GM19025 (cell line): ENCODE data around the gene ZDHHC7.

Experiments
- ATAC-seq: cut with Tn5 transposase; IDR thresholded peaks from one replicate; pipeline ENCODE4 v1.9.1; 2021; ENCODE audit warnings: mild to moderate bottlenecking, low read depth, moderate library complexity; ENCODE audit not compliant: unreplicated experiment

ZDHHC7 gene

DNA sequence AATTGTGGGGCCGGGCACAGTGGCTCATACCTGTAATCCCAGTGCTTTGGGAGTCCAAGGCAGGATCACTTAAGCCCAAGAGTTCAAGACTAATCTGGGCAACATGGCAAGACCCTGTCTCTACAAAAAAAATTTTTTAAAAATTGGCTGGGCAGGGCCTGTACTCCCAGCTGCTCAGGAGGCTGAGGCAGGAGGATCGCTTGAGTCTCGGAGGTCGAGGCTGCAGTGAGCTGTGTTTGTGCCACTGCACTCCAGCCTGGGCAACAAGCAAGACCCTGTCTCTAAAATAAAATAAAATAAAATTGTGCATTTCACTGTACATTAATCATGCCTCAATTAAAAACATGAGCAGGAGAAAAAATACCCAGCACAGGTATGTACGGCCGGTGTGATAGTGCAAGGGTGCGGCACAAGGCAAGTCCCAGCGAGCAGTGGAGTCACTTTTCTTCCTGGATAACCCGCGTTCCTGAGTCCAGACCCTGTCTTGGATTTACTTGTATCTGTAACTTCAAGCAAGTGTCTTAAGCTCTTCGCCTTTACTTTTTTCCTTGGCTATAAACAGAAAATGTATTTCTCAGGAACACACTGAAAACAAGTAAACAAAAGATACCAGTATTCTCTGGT lies 11.4 kb downstream of the ZDHHC7 start:
- ATAC-seq: no peak

DNA sequence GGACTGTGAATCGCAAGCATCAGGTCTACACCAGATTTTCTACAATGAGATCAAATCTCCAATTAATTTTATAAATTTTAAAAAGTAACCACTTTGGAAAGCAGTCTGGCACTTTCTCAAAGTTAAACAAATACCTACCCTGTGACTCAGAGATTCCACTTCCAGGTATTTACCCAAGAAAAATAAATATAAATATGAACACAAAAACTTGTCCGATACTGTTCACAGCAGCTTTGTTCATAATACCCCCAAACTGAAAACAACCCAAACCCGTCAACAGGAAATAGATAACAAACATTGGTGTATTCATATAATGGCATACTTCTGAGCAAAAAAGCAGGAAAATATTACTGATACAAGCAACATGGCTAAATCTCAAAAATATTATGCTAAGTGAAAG lies 12.1 kb downstream of the ZDHHC7 start:
- no peak for ATAC-seq

DNA sequence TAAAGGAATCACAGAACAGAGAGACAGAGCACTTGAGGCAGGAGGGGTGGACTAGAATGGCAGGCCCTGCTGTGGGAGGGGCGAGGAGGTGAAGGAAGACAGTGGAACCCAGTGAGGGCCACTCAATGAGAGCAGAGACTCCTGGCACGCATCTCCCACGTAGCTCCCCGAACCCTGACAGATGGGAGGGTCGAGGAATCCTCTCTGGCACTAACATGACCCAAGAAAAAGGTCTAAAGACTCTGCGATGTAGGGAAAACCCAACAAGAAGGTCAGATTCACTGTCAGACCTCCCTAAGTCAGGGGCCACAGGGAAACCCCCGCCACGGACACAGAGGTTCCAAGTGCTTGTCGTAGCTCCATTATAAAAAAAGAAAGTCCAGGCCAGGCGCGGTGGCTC lies 15.0 kb downstream of the ZDHHC7 start:
- no peak for ATAC-seq

DNA sequence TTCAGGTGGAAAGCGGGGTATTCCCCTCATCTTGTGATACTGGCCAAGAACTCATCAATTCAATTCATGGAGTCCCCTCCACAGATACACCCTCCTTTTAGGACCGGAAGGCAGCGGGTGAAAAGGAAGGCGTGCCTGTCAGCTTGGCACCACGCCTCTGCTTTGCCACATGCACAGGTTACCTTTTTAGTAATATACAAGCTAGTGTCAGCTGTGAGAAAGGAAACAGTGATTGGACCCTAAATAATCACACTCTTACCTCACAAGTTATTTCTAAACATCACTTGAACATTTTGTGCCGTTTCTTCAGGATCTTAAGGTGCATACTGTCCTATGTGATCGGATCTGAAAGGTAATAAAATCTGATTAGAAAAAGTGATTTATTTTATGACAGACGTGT lies 15.7 kb downstream of the ZDHHC7 start:
- no peak for ATAC-seq

DNA sequence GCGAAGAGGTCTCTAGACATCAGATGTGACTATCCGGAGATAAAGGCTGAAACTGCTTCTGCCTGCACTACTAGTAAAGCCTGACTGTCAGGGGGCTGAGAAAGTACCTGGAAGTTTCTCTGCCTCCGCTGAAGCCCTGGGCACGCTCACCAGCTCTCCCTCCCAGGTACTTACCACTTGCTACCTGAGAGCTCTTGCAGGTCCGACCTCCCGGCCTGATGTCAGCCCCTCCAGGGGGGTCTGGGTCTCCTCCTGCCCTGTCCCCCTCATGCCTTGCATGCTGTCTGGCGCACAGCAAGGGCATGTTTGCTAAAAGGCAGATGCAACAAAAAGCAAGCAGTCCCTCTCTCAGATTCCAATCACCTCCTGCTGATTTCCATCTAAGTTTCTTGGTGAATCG lies 17.4 kb downstream of the ZDHHC7 start:
- no peak for ATAC-seq

DNA sequence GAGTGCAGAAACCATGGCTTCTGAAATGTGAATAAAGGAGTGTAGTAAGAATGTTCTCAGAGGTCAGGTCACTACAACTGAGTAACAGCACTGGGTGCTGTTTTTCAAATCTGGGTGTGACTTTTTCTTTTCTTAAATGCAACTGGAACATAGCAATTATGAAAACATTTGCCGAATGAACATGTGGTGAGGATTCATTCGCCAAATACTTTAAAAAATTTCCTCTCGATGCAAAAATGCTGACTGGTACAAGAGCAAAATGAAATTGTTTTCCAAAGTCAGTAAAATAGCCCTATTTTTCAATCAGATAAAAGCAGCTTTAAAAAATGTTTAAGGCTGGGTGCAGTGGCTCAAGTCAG lies 18.6 kb downstream of the ZDHHC7 start:
- ATAC-seq: no peak

DNA sequence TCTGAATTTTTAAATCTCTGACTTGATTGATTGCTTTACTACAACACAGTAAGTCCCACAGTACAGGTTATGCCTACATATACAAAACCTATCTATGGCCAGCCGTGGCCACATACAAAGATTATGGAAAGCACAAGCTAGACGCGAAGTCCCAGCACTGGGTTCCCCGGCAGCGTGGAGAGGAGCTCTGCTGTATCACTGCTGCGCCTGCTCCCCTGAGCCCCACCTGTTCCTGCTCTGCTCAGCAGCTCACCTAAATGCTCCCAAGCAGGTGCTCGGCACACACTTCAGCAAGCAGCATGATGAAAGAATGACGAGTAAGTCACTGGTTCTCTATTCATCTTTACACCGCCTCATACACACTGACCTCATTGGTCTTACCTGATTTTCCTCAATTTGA lies 20.6 kb downstream of the ZDHHC7 start:
- ATAC-seq: no peak

DNA sequence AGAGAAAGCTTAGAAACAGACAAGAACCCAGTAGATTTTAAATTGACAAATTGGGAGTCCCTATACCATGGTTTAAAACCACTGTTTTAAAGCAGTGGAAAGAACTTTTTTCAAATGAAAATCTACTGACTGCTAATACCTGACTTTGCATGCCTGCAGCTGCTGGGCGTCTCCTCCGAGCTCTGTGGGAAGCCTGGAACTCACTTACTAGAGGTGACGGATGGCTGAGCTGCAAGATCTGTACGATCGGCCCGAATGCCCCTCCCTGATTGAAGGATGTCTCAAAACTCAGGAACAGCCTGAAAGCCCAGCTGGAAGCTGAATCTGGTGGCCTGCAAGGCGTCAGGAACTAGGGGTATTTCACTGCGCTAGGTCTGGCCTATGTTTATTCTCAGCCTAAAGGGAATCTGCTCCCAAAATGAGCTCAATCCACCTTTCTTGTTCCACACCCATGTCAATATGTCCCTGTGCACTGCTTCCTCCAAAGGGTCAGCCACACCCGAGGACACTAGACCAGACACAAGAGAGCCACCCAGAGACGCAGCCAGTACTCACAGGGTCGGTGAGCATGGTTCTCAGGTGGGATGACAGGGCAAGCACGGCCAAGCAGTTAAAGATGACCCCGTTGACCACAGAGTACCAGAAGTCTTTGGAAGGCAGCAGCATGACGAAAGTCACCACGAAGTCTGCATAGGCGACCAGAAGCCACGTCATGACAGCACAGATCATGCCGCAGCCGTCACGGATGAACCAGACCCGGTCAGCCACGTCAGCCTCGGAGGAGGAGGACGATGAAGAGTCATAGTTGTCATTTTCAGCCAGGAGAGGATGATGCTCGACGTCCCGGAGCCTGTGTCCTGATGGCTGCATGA lies 21.4 kb downstream of the ZDHHC7 start:
- no peak for ATAC-seq

DNA sequence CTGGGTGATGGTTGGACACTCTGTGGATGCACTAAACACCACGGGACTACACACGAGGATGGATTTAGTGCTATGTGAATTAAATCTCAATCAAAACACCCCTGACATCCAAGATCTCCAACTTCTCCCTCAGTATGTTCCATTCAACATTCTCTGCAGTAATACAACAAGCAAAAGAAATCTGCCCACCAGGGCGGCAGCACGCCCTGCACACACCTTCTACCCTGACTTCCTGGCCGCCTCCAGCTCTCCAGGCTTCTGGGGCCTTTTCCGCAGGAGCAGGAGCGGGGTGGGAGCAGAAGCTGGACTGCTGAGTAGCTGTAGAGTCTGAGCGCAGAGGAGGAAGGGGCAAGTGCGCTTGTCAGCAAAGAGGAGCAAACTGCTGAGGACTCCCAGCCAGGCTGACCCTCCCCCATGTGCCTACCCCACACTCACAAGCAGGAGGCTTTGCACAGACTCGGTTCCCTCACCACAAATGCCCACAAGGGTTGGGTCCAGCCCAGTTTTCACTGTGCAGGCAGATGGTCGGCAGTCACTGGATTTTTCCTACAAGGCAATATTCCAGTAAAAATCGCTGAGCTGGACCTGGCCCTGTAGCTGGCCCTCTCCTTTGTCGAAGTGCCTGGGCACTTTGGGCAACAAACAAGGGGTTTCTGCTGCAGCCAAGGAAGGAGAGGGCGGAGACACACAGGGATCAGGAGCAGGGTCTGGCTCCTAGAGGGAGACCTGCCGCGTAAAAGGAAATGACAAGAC lies 22.8 kb downstream of the ZDHHC7 start:
- ATAC-seq: no peak

DNA sequence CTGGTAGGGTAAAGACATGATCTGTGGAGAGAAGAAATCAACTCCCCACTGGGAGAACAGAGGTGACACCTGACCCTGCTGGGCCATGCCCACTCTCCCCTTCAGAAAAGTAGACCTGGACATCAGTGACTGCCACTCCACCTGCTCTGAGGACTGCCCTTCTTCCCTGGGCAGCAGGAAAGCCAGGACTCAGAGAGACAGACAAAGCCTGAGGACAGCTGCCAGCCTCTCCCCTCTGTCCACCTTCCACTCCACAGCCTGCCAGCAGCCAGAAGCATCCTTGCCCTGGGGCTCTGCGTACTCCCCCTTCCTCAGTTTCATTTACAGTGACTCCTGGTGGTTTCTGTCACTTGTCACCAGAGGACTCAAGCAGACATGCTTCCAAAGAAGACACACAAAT lies 24.5 kb downstream of the ZDHHC7 start:
- ATAC-seq: no peak

DNA sequence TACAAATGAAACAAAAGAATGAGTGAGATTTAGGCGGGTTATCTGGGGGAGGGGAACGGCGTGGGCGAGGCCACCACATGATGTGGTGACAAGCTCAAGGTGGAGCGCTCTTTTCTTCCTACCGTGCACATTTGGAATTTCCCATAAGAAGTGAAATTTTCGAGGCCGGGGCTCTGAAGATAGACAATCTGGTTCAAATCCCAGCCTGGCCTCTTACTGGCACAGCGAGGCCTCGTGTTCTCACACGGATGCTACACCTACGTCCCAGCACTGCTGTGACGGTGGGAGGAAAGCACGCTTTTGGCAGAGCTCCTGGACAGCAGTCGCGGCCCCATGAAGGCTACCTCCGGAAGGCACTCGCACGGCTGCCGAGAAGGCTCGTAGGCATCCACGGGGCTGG lies 25.2 kb downstream of the ZDHHC7 start:
- ATAC-seq: no peak

DNA sequence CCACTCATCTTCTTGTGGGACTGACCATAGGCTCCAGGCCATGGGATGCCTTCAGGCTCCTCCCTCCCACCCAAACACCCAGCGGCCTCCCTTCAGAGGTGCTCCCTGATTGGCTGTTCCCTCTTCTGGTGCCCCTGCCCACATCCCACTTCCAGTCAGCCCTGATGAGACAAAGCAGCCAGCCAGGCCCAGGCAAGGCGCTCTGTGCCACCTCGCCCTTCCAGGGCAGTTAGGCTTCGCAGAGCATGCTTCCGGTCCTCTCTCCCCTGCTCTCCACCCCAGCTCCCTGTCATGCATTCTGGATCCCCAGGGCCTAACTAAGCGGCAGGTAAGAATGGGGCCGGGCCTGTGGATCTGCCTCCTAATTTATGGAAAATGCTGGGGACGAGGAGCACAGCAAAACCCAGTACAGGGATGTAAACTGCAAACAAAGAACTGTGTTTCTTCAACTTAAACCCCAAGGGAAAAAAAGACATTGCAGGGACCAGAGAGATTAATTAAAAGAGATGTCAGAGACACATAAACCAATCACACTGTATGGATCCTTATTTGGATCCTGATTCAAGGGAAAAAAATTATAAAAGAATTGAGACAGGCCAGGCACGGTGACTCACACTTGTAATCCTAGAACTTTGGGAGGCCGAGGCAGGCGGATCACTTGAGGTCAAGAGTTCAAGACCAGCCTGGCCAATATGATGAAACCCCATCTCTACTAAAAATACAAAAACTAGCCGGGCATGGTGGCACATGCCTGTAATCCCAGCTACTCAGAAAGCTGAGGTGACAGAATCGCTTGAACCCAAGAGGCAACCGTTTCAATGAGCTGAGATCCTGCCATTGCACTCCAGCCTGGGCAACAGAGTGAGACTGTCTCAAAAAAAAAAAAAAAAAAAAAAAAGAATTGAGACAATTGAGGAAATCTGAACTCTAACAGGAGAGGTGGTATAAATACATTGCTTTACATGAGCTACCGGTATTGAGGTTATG lies 26.0 kb downstream of the ZDHHC7 start:
- no peak for ATAC-seq

DNA sequence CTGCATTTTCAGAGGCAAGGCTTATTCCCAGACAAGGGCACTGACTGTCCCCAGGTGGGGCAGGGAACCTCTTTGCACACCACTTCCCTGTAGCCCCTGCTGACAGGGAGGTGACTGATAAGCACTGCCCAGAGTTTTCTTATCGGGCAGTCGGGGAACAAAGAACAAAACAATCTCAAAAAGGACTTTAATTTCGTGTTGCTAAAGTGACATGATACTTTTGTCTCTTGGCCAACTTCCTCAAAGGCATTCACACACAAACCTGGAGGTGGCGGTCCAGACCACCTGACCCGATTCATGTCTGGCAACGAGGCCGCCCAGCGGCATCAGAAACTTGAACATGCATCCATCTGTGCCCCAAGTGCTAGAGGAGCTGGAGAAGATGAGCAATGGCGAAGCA lies 28.9 kb downstream of the ZDHHC7 start:
- no peak for ATAC-seq

DNA sequence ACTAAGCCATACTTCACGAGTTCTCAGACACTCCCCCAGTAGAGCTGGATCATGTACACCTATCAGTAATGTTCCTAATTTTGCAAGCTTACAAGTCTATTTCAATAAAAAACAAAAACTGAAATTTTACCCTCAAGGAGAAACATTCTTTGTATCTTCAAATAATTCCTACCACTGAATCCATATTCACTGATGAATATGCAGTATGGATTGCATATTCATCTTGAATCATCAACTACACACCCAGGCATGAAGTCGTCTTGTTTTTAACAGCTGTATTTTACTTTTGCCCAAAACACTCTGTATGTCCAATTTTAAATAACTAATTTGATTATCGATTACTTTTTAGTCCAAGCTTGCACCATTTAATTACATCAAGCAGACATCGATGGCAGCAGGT lies 31.8 kb downstream of the ZDHHC7 start:
- no peak for ATAC-seq

DNA sequence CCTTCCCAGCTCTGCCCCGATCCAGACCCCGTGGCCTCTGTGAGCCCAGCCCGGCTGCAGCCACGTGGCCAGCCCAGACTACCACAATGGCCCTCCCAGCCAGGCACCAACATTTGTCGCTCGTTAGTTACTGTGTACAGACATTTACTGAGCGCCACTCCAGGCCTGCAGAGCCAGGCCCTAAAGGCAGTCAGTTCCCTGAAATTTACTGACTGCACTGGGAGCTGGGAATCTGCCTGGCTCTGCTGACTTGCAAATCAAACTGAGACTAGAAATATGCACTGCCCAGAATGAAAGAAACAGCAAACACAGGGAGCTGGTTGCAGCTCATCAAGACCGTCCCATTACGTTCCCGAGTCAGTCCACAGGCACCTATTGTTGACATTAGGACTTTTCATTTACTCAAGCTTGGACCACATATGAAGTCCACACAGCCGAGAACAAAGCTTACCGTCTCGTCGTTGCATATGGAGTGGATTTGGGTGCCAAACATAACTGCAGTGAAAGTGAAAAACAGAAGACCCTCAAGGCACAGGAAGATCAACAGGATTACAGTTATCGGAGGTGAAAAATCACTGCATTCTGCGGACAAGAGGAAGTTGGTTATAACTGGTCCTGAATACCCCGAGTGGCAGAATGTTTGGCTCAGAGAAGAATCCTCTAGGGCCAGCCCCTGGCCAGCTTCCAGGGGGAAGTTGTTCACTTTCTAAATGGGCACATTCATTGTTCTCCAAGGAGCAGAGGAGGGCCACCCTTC lies 34.5 kb downstream of the ZDHHC7 start:
- no peak for ATAC-seq

DNA sequence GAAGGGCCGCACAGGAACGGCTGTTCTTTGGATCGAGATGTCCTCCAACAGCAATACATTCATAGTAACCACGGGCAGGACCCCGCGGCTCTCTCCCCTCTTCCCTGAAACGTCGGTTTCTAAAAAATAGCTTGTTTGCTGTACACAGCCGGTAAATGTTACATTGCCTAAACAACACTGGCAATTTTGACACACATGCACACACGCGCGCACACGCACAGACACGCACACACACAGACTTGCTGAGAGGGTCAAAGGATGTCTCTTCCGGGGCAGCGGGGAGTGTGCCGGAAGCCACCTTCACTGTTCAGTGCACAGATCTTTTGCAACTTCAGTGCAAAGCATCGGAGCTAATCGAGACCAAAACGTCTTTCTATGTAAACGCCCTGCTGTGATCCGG lies 35.8 kb downstream of the ZDHHC7 start:
- ATAC-seq: no peak

DNA sequence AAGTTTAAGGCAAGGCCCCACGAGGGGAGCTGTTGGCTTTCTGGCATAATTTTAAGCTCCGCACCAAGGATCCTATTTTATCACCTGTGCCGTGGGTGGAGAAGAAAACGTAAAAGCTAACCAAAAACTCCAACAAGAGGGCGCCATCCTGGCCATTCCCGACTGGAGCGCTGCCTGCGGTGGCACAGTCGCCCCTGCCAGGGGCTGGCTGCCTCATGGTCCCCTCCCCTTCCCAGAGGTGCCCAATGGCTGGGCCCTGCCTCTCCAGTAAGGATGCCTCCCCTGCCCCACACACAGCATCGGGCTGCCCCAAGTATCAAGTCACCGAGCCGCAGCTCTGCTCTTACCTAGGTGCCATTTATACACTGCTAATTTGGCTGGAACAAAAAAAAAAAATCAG lies 36.3 kb downstream of the ZDHHC7 start:
- no peak for ATAC-seq

DNA sequence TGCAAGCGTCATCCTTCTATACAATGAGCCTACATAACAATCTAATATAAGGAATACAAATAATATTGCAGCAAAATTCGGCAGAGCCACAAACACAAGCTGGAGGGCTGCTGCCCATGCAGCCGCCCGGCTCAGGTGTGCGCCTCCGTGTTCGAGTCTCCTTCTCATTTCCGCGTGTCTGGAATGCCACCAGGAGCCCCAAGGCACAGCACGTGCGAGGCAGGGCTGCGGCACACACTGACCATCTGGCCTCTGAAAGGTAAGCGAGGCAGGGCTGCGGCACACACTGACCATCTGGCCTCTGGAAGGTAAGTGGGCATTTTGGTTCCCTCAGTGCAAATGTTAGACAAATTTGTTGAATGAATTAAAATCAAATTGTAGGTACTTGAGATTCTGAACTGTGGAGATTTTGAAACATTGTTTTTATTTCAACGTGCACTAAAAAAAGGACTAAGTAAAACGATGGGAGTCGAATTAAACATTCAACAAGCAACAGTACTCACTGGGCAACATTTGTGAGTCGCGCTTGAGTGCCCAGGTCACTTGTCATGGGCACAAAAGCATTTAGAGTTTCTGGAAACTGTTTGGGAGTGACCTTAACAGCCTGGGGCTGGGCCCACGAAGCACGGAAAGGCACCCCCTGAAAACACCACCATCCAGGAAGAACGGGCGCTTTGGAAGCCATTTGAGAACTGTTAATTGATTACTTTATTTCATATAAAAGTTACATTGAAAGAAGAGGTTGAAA lies 37.4 kb downstream of the ZDHHC7 start:
- ATAC-seq: no peak

DNA sequence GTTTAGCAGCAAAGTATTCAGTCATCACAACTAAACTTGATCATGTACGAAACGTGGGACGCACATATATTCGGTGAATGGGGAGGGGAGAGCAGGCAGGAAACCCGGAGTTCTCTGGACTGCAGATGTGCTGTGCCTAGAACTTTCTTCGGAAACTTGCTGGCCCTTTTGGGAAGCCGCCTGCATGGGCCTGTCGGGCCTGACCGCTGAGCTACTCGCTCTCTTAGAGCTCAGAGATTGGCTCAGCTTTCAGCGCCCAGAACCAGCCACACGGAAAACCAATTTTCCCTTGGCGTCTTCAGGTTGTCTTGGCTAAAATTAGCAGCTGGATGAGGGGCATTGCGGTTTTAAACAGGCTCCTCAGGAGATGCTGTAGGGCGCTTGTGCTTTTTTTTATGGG lies 38.1 kb downstream of the ZDHHC7 start:
- no peak for ATAC-seq
